ENCODE measurements around the gene SORCS2.

Gene SORCS2

GRCh38 chr4:7498446-7499200 is 306.3 kb downstream of the SORCS2 start:
- DNase-seq: no peak

GRCh38 chr4:7499661-7500060 is 307.3 kb downstream of the SORCS2 start:
- DNase-seq: no peak

- no peak for DNase-seq
Observed at GRCh38 chr4:7500404-7500803, 308.1 kb downstream of the SORCS2 start.

GRCh38 chr4:7501314-7501713 is 309.0 kb downstream of the SORCS2 start:
- DNase-seq: no peak

- DNase-seq: no peak
Observed at GRCh38 chr4:7501873-7502272, 309.5 kb downstream of the SORCS2 start.

GRCh38 chr4:7503559-7504249 is 311.4 kb downstream of the SORCS2 start:
- no peak for DNase-seq

- DNase-seq: no peak
Observed at GRCh38 chr4:7505116-7505900, 313.0 kb downstream of the SORCS2 start.

- DNase-seq: no peak
Observed at GRCh38 chr4:7506119-7506518, 313.8 kb downstream of the SORCS2 start.

GRCh38 chr4:7506572-7506971 is 314.2 kb downstream of the SORCS2 start:
- no peak for DNase-seq

- no peak for DNase-seq
Observed at GRCh38 chr4:7507381-7507780, 315.0 kb downstream of the SORCS2 start.

GRCh38 chr4:7510066-7510465 is 317.7 kb downstream of the SORCS2 start:
- DNase-seq: no peak

GRCh38 chr4:7510538-7510937 is 318.2 kb downstream of the SORCS2 start:
- DNase-seq: no peak

- DNase-seq: no peak
Observed at GRCh38 chr4:7511525-7511924, 319.2 kb downstream of the SORCS2 start.

GRCh38 chr4:7512428-7512827 is 320.1 kb downstream of the SORCS2 start:
- DNase-seq: no peak

- no peak for DNase-seq
Observed at GRCh38 chr4:7512946-7513345, 320.6 kb downstream of the SORCS2 start.

- DNase-seq: no peak
Observed at GRCh38 chr4:7513671-7514070, 321.3 kb downstream of the SORCS2 start.

- DNase-seq: no peak
Observed at GRCh38 chr4:7514281-7514680, 321.9 kb downstream of the SORCS2 start.

- DNase-seq: no peak
Observed at GRCh38 chr4:7514789-7515188, 322.5 kb downstream of the SORCS2 start.

GRCh38 chr4:7515390-7515902 is 323.1 kb downstream of the SORCS2 start:
- no peak for DNase-seq

GRCh38 chr4:7516096-7516772 is 323.9 kb downstream of the SORCS2 start:
- no peak for DNase-seq

GRCh38 chr4:7516773-7517144 is 324.4 kb downstream of the SORCS2 start:
- DNase-seq: no peak

GRCh38 chr4:7518871-7519637 is 326.7 kb downstream of the SORCS2 start:
- DNase-seq: no peak
